HCT116 (cell line): ENCODE results near the gene MTX2. TPM values are rescaled to one million over a fixed set of nuclear protein-coding genes. Genes with fewer than 3 reads are reported as not detected.

Experiments used
- ATAC-seq: fragments of 200-7000 bp; cut with Tn5 transposase; 2 replicates; pipeline ENCODE4 v1.9.1; 2020; ENCODE audit warnings: mild to moderate bottlenecking, moderate library complexity
- BruUV-seq: library from RNA; stranded (reverse); fragments of 400-500 nt; replicated peaks from 2 replicates; lab custom pipeline; 2021; lab: Mats Ljungman, UMichigan
- CTCF ChIA-PET: fragments of 300-600 bp; sonication (Branson Sonifier 250); formaldehyde crosslinking; loops from one replicate; lab custom pipeline; 2021; ENCODE audit warnings: antibody characterized with exemption; lab: Charles Lee
- POLR2A ChIA-PET: fragments of 300-600, 350-600 bp; sonication (Branson Sonifier 250); formaldehyde crosslinking; loops from one replicate; lab custom pipeline; 2021; ENCODE audit warnings: antibody characterized with exemption; lab: Charles Lee
- RAD21 ChIA-PET, 2 experiments: fragments of 300-600 bp; sonication (Branson Sonifier 250); formaldehyde crosslinking; loops; one replicate each; lab custom pipeline; 2023; ENCODE audit warnings: low total read pairs in 2 of 2; ENCODE audit not compliant: uncharacterized antibody in 2 of 2, unreplicated experiment in 2 of 2, low non-redundant PET in 1 of 2; lab: Charles Lee
- DNase-seq: peaks from one replicate; pipeline ENCODE4 v3.0.0-alpha.2; 2010; ENCODE audit warnings: low read depth, low spot score
- H2AFZ ChIP-seq: fragments of 200-600 bp; shearing (Covaris generic), sonication (generic); 2 replicates; pipeline ENCODE4 v1.6.1; 2017; ENCODE audit warnings: low read depth, mixed run types, mixed read lengths, antibody characterized with exemption, low read length; ENCODE audit not compliant: poor library complexity, severe bottlenecking
- H3K27ac ChIP-seq: 2 replicates; pipeline ENCODE4 v1.5.1; 2012; ENCODE audit warnings: low read depth, low read length
- H3K27me3 ChIP-seq: fragments of 200-600 bp; sonication (generic); 2 replicates; pipeline ENCODE4 v1.6.1; 2016; ENCODE audit warnings: mixed run types, low read length, mixed read lengths; ENCODE audit not compliant: insufficient read depth
- H3K36me3 ChIP-seq, 2 experiments: fragments of 200-500 bp in 1 of 2; fragments of 200-600 bp in 1 of 2; sonication (Bioruptor generic) in 1 of 2; sonication (generic) in 1 of 2; 2 replicates each; pipeline versions ENCODE4 v1.5.1 to v1.6.1; 2014 to 2016; ENCODE audit warnings: low read length in 2 of 2, inconsistent platforms in 1 of 2, mixed read lengths in 1 of 2, mixed run types in 1 of 2; ENCODE audit not compliant: insufficient read depth in 2 of 2, control insufficient read depth in 1 of 2
- H3K4me1 ChIP-seq, 2 experiments: fragments of 200-600 bp in 1 of 2; sonication (generic) in 1 of 2; 2 replicates each; pipeline versions ENCODE4 v1.5.1 to v1.6.1; 2012 to 2017; ENCODE audit warnings: low read length in 2 of 2, inconsistent platforms in 1 of 2, mild to moderate bottlenecking in 1 of 2, mixed read lengths in 1 of 2, mixed run types in 1 of 2, moderate library complexity in 1 of 2; ENCODE audit not compliant: insufficient read depth in 2 of 2, control insufficient read depth in 1 of 2
- H3K4me2 ChIP-seq: fragments of 200-600 bp; sonication (generic); 2 replicates; pipeline ENCODE4 v1.6.1; 2017; ENCODE audit warnings: mixed run types, low read length, mixed read lengths
- H3K4me3 ChIP-seq, 2 experiments: fragments of 200-600 bp in 1 of 2; sonication (generic) in 1 of 2; replicated peaks in 1 of 2; 2 replicates each; pipeline ENCODE4 v1.5.1; 2011 to 2016; ENCODE audit warnings: low read length in 2 of 2, control low read depth in 1 of 2, low read depth in 1 of 2, mild to moderate bottlenecking in 1 of 2, mixed read lengths in 1 of 2, mixed run types in 1 of 2
- H3K79me2 ChIP-seq: fragments of 200-600 bp; sonication (generic); 2 replicates; pipeline ENCODE4 v1.6.1; 2017; ENCODE audit warnings: mild to moderate bottlenecking, mixed run types, low read length, moderate library complexity, mixed read lengths; ENCODE audit not compliant: insufficient read depth
- H3K9ac ChIP-seq: fragments of 200-600 bp; sonication (generic); 2 replicates; pipeline ENCODE4 v1.6.1; 2016; ENCODE audit warnings: low read length, mixed read lengths
- H3K9me2 ChIP-seq: fragments of 200-600 bp; sonication (generic), shearing (Covaris generic); 2 replicates; pipeline ENCODE4 v1.6.1; 2017; ENCODE audit warnings: mixed run types, mild to moderate bottlenecking, moderate library complexity; ENCODE audit not compliant: insufficient read depth
- H3K9me3 ChIP-seq, 2 experiments: fragments of 200-500 bp in 1 of 2; fragments of 200-600 bp in 1 of 2; sonication (Bioruptor generic) in 1 of 2; sonication (generic) in 1 of 2; 2 replicates each; pipeline ENCODE4 v1.6.1; 2014 to 2017; ENCODE audit warnings: low read length in 2 of 2, mixed read lengths in 2 of 2, inconsistent platforms in 1 of 2, low read depth in 1 of 2, mild to moderate bottlenecking in 1 of 2, mixed run types in 1 of 2, moderate library complexity in 1 of 2; ENCODE audit not compliant: control insufficient read depth in 1 of 2, insufficient read depth in 1 of 2
- H4K20me1 ChIP-seq: fragments of 200-600 bp; sonication (generic), shearing (Covaris generic); 2 replicates; pipeline ENCODE4 v1.6.1; 2017; ENCODE audit warnings: mixed run types, mild to moderate bottlenecking, moderate library complexity; ENCODE audit not compliant: insufficient read depth
- CBX3 ChIP-seq: IDR thresholded peaks from 2 replicates; pipeline ENCODE4 v1.6.1; 2012; ENCODE audit warnings: low read depth
- CEBPB ChIP-seq: IDR thresholded peaks from 2 replicates; pipeline ENCODE4 v1.6.1; 2012; ENCODE audit warnings: low read depth
- EZH2 ChIP-seq: fragments of 200-600 bp; sonication (generic); IDR thresholded peaks from 2 replicates; pipeline ENCODE4 v1.6.1; 2017; ENCODE audit warnings: antibody characterized with exemption, mixed run types
- EZH2phosphoT487 ChIP-seq: fragments of 200-600 bp; IDR thresholded peaks from 2 replicates; pipeline ENCODE4 v1.6.1; 2018; ENCODE audit warnings: antibody characterized with exemption, borderline replicate concordance
- FOSL1 ChIP-seq: IDR thresholded peaks from 2 replicates; pipeline ENCODE4 v1.6.1; 2012; ENCODE audit warnings: low read depth
- JUND ChIP-seq: IDR thresholded peaks from 2 replicates; pipeline ENCODE4 v1.6.1; 2012
- POLR2AphosphoS5 ChIP-seq: IDR thresholded peaks from 2 replicates; pipeline ENCODE4 v1.6.1; 2011; ENCODE audit warnings: mild to moderate bottlenecking, low read depth, low read length, moderate library complexity
- SP1 ChIP-seq: IDR thresholded peaks from 2 replicates; pipeline ENCODE4 v1.6.1; 2012; ENCODE audit warnings: low read depth
- SRF ChIP-seq: IDR thresholded peaks from 2 replicates; pipeline ENCODE4 v1.6.1; 2012; ENCODE audit warnings: low read depth
- TCF7L2 ChIP-seq: IDR thresholded peaks from 2 replicates; pipeline ENCODE4 v1.7.0; 2011; ENCODE audit warnings: borderline replicate concordance, inconsistent platforms; ENCODE audit not compliant: insufficient read depth, insufficient read length; ENCODE audit errors: extremely low read depth
- YY1 ChIP-seq: IDR thresholded peaks from 2 replicates; pipeline ENCODE4 v1.6.1; 2011; ENCODE audit warnings: low read length, low read depth, moderate library complexity, mild to moderate bottlenecking; ENCODE audit not compliant: insufficient replicate concordance; ENCODE audit errors: extremely low read depth
- ZFX ChIP-seq: fragments of 450-650 bp; IDR thresholded peaks from 2 replicates; pipeline ENCODE4 v1.6.1; 2017
- ZNF274 ChIP-seq: fragments of 200-500 bp; sonication (Bioruptor generic); IDR thresholded peaks from 2 replicates; pipeline ENCODE4 v1.6.1; 2014; ENCODE audit warnings: mild to moderate bottlenecking, low read depth, low read length, inconsistent platforms
- intact Hi-C: fragments of 100-400 bp; cut with micrococcal nuclease; formaldehyde crosslinking; loops from 2 replicates; pipeline ENCODE4 v1.10.0; 2022
- total RNA-seq: library from RNA; stranded (reverse); gene quantifications from one replicate; pipeline ENCODE4 v1.2.1, GENCODE V29; 2021; ENCODE audit not compliant: unreplicated experiment
- TF ChIP-seq, protein P1 (sequence below), 3 experiments: fragments of 200-600 bp in 1 of 3; sonication (generic) in 1 of 3; IDR thresholded peaks in 2 of 3; conservative IDR thresholded peaks in 1 of 3; 2 replicates each; pipeline ENCODE4 v1.5.1; 2012 to 2017; ENCODE audit warnings: low read depth in 2 of 3, low read length in 2 of 3, antibody characterized with exemption in 1 of 3, borderline replicate concordance in 1 of 3, control low read depth in 1 of 3, mild to moderate bottlenecking in 1 of 3, mixed read lengths in 1 of 3, mixed run types in 1 of 3, moderate library complexity in 1 of 3; ENCODE audit not compliant: insufficient read depth in 1 of 3
- TF ChIP-seq, protein P2 (sequence below): IDR thresholded peaks from 2 replicates; pipeline ENCODE4 v1.6.1; 2012

The MTX2 gene
- total RNA-seq, 1 experiment from 2014 or later = 38.9 TPM

DNA sequence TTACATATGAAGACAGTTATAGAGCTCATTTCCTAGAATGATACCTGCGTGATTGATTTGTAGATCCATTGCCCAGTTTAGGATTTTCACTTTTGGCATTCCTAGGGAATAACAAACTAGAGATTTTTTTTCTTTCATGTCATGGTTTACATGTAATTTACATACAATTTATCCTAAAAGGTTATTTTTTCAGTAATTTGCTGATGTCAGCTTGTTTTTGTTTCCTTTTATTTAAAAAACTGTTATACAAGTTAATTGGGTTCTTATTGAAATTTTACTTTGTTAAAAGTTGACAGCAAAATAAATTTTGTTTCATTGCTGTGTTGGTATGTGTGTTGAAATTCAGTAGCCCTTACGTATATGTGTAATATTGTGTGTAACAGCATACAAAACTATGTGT lies 23.4 kb downstream of the MTX2 start:
- BruUV-seq = no TSS peak
- no peaks in the 10 kb centered on the region for H3K36me3 ChIP-seq
- CTCF ChIA-PET = no interaction called here
- H3K9me2 ChIP-seq = no peaks in the 10 kb centered on the region
- ATAC-seq (no peak), DNase-seq (no peak)
- no peak overlapping the region for H2AFZ ChIP-seq
- POLR2A ChIA-PET = no interaction called here
- TF ChIP-seq YY1 = no peak
- RAD21 ChIA-PET = no interaction called here
- H3K27ac ChIP-seq = no peak overlapping the region
- H3K4me1 ChIP-seq = peaks cover 5 to 11% of the 10 kb centered on the region in 2 experiments; a peak in 3 of 4 replicates
- H4K20me1 ChIP-seq = peaks cover 5% of the 10 kb centered on the region; the same call in 1 of the 2 replicates
- H3K79me2 ChIP-seq = peaks cover 92% of the 10 kb centered on the region
- intact Hi-C loops = no loop called here
- H3K9ac ChIP-seq = no peak overlapping the region
- no peaks in the 10 kb centered on the region for H3K27me3 ChIP-seq
- H3K4me3 ChIP-seq = no peak overlapping the region
- no peak overlapping the region; the same call in 1 of the 2 replicates for H3K4me2 ChIP-seq
- H3K9me3 ChIP-seq = no peaks in the 10 kb centered on the region

DNA sequence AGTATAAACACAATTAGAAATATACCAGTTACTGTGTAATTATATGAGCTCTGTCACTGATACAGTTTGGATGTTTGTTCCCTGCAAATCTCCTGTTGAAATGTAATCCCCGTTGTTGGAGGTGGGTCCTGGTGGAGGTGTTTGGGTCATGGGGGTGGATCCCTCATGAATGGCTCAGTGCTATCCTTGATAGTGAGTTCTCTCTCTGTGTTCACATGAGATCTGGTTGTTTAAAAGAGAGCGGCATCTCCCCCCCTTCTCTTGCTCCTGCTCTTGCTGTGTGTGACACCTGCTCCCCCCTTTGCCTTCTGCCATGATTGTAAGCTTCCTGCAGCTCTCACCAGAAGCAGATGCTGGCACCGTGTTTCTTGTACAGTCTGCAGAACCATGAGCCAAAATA lies 24.1 kb downstream of the MTX2 start:
- intact Hi-C loops = no loop called here
- BruUV-seq = no TSS peak
- no peak overlapping the region for H3K4me2 ChIP-seq
- no peaks in the 10 kb centered on the region for H3K9me3 ChIP-seq
- TF ChIP-seq EZH2phosphoT487 (no peak), SP1 (no peak), POLR2AphosphoS5 (no peak), YY1 (no peak), ZFX (no peak), TCF7L2 (no peak), FOSL1 (no peak), ZNF274 (no peak), CEBPB (no peak), CBX3 (no peak), SRF (no peak), EZH2 (no peak), JUND (no peak)
- TF ChIP-seq, protein P1, sequence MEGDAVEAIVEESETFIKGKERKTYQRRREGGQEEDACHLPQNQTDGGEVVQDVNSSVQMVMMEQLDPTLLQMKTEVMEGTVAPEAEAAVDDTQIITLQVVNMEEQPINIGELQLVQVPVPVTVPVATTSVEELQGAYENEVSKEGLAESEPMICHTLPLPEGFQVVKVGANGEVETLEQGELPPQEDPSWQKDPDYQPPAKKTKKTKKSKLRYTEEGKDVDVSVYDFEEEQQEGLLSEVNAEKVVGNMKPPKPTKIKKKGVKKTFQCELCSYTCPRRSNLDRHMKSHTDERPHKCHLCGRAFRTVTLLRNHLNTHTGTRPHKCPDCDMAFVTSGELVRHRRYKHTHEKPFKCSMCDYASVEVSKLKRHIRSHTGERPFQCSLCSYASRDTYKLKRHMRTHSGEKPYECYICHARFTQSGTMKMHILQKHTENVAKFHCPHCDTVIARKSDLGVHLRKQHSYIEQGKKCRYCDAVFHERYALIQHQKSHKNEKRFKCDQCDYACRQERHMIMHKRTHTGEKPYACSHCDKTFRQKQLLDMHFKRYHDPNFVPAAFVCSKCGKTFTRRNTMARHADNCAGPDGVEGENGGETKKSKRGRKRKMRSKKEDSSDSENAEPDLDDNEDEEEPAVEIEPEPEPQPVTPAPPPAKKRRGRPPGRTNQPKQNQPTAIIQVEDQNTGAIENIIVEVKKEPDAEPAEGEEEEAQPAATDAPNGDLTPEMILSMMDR (IDR thresholded peaks at IDR 0.05 in 2 of 3, conservative IDR thresholded peaks at IDR 0.05 in 1 of 3; ENCODE audit: borderline replicate concordance in 1 of 3, insufficient read depth in 1 of 3, low read depth in 2 of 3, low read length in 2 of 3) = no peak
- TF ChIP-seq, protein P2, sequence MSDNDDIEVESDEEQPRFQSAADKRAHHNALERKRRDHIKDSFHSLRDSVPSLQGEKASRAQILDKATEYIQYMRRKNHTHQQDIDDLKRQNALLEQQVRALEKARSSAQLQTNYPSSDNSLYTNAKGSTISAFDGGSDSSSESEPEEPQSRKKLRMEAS = no peak
- H3K4me1 ChIP-seq = peaks cover 5 to 11% of the 10 kb centered on the region in 2 experiments; a peak in 3 of 4 replicates
- no peak overlapping the region for H3K9ac ChIP-seq
- ATAC-seq (no peak), DNase-seq (no peak)
- ChIA-PET CTCF (no interaction called here), POLR2A (no interaction called here), RAD21 (no interaction called here)
- H3K4me3 ChIP-seq = no peak overlapping the region
- peaks cover 85% of the 10 kb centered on the region for H3K79me2 ChIP-seq
- no peak overlapping the region for H3K27ac ChIP-seq
- no peaks in the 10 kb centered on the region for H3K36me3 ChIP-seq
- H2AFZ ChIP-seq = no peak overlapping the region
- H3K9me2 ChIP-seq = no peaks in the 10 kb centered on the region
- no peaks in the 10 kb centered on the region for H3K27me3 ChIP-seq
- peaks cover 5% of the 10 kb centered on the region; the same call in 1 of the 2 replicates for H4K20me1 ChIP-seq
